IPS DF 4.7 (cell line): Measurements from ENCODE around the gene ZDHHC3.

Experiments used
- DNase-seq: peaks from one replicate; pipeline ENCODE4 v3.0.0-alpha.2; 2013; ENCODE audit warnings: low spot score; ENCODE audit errors: extremely low read depth

Gene ZDHHC3

DNA sequence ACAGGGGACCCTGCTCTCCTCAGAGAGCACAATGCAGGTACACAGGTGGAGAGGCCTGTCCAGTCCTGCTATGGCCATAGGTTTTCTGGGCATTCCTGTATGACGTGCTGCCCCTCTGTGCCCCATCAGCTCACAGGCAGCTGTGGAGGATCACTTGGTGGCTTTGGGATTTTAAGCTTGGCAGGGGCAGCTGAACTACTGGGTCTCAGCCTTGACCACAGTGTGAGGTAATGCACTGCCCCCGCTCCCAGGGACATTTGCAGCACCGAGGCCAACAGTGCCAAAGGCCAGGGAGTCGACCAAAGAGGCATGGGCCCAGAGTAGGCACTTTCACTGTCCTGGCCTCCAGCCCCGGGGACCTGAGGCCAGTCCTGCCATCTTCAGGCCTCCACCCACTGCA, 46.2 kb downstream of the ZDHHC3 start:
- DNase-seq = no peak

DNA sequence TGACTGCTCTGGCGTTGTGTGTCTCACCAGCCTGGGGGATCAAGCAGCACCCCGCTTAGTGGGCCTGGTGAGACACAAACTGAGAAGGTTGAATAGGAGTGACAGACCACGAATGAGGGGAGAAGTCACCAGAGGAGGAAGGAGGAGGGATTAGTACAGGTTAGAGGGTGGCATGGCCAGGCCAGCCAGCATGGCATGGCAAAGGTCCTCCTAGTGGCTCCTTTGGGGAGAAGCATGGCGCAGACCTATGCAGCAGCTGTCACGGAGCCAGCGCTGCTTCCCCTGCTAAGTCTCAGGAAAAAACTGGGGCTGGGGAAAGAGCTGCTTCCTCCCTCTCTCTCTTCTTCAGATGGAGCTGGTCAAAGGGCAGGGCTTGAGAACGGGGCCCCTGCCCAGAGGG, 48.6 kb downstream of the ZDHHC3 start:
- DNase-seq = no peak

DNA sequence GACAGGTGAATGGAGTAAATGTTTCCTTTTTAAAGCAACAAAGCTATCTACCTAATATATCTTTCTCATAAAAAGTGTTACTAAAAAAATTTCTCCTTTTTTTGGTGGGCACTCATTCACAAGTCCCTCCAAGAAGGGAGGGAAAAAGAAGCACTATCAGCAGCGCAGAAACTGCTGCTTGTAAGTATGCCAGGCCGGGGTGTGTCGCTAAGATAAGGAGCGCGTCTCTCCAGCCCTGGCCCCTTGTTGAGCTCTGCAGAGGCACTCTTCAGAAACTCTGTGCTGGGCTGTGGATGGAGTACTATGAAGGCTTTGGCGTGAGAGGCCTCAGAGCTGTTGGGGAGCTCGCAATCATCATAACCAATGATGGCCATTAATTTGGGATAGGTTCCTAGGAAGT, 49.1 kb downstream of the ZDHHC3 start:
- no peak for DNase-seq

DNA sequence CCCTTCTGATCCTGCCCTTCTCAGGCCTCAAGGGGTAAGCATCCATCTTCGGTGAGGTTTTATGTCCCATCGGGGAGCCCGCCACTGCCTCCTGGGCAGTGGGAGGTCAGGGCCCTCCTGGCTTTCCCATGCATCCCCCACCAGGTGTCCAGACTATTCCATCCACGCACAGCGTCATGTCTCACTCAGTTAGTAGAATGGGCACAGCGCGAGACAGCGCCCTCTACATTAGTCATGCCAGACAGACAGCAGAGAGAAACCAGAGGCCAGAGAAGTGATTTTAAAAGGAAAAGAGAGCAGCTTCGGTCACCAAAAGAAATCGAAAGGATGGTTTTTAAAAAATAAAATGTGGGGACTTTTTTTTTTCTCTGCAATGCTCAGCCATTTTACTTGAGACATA, 49.8 kb downstream of the ZDHHC3 start:
- no peak for DNase-seq

DNA sequence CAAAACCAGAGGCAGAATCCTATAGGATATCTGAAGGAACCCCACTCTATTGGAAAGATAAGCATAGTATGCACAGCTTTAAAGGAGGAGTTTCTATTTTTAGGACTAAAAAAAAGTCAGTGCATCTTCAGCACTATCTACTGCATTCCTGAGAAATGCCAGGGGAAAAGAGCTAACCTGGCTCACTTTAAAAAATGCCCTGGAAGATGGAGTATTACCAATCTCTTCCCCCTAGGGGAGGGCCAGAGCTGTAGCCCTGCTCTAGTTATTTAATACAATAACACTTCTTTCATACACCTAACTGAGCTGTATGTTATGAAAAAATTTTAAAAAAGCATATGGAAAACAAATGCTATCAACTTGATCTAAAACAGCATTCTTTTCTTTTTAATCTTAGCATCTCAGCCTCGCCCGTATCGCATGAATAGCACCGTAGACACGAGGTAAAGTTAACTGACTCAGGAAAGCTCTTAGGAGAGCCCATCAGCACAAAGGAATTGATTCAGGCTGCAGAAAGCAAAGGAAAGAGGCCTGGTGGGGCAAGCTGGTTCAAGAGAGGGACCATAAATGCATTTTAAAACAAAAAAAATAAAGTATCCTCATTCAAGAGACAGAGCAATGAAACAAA, 51.4 kb downstream of the ZDHHC3 start:
- no peak for DNase-seq

DNA sequence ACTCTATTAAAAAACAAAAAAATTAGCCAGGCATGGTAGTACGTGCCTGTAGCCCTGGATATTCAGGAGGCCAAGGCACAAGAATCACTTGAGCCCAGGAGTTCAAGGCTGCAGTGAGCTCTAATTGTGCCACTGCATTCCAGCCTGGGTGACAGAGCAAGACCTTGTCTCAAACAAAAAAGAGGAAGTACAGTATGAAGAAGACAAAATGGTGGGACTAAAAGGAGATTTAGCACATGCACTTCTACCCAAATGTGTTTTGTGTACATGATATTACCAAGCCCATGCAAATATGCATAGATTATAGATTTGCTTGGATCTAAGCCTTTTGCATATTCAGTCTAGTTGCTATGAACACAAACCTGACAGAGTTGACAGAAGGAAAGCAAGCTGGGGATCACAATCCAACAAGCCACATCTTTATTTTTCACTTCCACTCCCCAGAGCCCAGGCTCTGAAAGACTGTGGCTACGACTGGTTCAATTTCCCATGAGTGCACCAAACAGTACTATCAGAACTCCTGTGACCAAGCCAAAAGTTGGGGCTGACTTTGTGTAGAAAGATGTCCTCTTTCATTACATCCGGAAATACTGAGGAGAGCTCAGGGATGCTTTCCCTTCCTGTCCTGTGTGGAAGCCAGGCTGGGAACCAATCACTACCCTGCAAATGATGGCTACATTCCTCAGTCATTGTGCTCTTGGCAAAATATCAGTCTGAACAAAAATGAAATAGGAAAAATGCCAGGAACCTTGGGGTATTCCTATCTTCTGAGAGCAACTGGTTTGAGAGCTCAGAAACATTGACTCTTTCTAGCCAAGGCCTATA, 52.1 kb downstream of the ZDHHC3 start:
- DNase-seq = no peak

DNA sequence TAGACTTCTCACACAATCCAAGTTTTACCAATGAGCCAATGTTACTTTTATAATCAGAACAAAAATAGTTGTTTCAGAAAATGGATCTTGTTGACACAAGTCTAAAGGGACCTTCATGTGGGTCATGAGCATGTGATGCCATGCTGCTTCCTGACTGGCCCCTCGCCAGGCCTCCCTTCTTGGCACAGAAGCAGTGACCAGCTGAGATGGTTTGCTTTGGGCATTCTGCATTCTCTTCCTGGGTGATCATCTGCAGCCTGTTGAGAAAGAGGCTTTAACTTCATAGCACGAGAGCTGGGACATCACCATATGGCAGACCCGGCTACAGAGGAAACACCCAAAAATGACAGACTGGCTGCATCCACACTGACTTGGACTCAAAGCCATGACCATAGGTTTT, 55.9 kb downstream of the ZDHHC3 start:
- no peak for DNase-seq

DNA sequence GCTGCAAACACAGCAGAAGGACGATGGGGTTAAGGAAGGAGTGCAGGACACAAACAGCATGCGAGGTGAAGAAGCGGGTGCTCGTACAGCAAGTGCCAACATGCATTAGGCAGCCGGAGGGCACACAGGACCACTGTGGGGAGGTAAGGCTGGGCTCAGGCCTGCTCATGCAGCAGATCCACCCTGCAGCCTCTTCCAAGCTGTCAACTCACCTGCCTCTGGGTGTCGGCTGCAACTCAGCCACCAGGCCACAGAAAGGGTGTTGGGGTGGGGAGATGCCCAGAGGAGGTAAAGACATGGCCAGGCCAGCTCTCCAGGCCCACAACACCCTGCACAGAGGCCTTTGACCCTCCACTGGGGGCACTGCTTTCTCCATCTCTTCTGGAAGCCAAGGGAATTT, 57.4 kb downstream of the ZDHHC3 start:
- DNase-seq = no peak

DNA sequence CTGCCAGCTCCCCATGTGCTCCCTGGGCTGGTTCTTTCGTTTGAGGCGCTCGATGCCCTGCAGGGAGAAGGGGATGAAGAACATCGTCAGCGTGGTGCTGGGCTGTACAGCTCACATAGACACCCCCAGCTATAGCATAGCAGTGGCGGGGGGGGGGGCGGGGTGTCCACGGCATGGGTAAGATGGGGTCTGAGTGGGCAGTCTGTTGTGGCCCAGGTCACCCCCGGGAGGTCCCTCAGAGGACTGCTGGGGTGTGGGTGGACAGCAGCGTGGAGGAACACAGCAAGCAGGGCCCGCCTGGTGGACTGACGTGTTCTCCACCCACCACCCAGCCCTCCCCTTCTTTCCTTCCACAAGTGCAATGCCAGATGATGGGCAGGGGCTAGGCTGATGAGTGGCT, 57.9 kb downstream of the ZDHHC3 start:
- no peak for DNase-seq

DNA sequence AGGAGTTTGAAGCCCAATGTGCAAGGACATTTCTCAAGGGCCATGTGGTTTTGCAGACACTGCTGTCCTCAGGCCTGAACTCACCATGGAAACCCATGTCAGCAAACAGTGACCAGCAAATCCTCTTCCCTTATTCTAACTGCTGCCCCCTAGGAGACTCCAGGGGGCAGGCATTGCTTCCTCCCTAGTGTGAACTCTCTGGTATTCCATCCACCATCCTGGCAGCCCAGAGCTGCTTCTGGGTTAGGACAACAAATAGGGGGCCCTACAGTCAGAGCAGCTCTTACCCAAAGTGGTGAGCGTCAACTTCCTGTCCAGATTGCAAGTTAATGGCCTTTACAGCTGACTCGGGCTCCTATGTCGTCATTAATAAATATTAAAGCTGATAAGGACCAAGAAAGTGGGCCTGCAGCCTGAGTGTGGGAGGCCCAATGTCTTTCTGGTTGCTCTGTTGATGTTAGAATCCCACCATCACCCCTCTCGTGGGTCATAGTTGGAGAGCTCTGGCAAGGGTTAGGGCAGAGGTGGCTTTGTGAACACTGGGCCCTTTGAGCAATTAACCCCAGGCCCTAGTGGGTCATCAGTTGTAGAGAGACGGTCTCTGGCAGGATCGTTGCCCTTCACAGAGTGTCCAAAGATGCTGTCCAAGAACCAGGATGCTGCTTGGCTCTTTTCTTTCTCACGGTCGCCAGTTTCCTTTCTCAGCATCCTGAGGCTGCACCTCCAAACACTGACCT, 60.1 kb downstream of the ZDHHC3 start:
- no peak for DNase-seq

DNA sequence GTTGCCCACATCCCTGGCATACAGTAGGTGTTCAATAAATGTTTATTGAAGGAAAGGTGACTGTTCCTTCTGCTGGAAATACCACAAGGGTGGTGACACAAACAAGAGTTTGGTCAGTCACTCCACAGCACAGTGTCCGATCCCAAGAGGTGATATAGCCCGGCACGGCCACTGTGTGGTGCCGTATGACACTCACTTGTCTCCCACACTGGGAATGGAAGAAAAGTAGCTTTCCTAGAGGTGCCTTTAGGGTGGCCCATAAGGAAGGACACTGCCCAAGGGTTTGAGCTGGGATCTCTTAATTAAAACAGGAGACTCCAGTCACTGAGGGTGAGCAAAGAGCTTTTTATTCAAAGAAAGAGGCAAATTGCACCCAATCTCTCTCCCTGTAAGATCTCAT, 61.0 kb downstream of the ZDHHC3 start:
- no peak for DNase-seq

DNA sequence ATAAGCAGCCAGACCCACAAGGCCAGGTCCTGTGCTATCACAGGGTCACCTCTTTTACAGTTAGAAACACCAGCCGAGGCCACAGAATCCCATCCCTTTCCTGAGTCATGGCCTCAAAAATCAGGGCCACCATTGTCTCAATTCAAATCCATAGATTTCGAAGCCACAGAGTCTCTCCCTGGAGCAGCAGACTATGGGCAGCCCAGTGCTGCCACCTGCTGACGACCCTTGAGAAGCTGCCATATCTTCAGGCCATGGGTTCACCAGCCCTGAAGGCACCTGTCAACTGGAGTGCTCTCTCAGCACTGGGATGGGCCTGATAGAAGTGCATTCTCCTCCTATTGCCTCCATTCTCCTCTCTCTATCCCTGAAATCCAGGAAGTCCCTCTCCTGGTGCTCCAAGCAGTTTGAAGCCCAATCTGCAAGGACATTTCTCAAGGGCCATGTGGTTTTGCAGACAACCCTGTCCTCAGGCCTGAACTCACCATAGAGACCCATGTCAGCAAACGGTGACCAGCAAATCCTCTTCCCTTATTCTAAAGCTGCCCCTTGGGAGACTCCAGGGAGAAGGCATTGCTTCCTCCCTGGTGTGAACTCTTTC, 62.0 kb downstream of the ZDHHC3 start:
- DNase-seq = peak; percentile 74

DNA sequence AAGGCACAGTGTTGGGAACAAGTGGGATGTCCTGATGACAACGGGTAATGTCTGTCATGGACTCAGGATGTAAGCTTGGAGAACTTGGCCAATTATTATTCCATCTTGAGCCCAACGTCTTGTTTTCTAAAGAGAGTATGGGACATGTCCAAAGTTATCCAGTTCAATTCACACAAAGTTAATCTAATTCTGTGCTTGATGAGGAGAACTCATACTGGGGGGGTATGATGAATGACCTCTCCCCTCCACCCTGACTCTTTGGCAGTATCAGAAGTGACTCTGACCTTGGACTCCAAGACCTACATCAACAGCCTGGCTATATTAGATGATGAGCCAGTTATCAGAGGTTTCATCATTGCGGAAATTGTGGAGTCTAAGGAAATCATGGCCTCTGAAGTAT, 65.3 kb downstream of the ZDHHC3 start:
- DNase-seq = no peak

DNA sequence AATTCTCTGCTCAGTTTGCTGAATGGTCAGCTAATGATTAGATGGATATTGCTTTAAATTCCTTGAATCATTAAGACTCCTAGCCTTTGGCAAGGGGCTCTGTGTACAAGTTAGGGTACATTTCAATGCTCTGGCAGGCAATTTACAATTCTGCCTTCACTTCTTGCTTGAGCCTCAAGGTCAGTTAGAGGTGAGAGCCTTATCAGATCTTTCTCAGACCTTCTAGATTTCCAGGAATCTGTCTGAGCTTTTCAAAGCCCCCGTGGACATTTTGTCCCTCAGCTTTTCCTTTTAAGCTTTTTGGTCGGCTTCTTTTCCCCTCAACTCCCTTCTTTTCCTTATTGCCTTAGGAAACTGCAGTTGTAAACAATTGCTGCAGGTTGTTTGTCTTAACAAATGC, 66.9 kb downstream of the ZDHHC3 start:
- DNase-seq = no peak

DNA sequence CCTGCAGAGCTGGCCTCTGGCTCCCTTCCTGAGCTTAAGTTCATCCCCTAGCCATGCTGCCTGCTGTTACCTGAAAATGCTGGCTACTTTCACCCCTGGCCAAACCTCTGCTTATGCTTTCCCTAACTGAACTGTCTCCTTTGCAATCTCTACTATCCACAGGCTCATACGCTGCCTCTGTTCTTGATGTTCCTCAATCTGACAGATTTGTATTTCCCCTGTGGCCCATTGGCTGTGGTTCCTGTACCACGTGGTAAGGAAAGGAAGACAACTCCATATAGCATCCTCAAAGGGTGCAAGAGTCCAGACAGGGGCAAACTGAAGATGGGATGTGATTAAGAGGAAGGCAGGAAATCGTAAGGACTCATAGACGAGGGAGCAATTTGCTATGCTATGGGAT, 68.4 kb downstream of the ZDHHC3 start:
- DNase-seq = no peak

DNA sequence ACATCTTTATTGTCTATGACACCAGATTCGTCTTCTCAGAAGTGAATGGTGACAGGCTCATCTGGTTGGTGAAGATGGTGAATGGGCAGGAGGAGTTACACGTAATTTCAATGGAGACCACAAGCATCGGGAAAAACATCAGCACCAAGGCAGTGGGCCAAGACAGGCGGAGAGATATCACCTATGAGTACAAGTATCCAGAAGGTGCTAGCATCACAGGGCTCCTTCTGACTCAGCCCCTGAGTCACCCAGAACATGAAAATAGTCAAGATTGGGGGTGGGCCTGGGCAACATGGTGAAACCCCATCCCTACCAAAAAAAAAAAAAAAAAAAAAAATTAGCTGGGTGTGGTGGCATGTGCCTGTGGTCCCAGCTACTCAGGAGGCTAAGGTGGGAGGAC, 69.0 kb downstream of the ZDHHC3 start:
- no peak for DNase-seq

DNA sequence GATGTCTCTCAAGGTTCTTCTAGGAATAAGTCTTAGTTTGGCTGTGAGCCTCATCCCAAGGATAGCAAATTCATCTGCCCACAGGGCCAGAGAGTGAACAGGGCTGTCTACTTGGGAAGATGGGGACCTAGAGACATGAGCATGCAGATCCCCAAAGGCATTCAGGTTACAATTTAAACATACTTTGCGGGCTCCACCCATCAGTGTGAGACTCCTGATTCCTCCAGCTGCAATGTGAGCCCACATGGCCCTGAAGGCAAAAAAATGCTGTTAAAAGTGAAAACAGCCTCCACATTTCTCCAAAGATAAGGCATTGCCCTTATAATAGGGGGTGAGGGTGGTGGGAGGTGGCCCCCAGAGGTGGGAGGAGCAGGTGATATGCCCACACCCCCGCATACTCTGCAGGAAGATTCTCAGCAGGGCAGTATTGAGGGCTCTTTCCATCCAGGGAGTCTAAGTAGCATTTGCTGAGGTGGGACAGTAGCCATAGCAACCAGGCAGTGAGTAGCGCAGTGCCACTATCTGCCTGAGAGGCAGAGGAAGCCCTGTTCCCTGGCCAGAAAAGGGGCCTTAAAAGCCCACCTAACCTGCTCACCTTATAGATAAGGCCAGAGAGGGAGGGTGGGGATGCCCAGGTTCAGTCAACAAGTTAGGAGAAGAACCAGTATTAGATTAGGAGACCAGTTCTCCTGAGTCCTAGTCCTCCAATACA, 70.4 kb downstream of the ZDHHC3 start:
- no peak for DNase-seq

DNA sequence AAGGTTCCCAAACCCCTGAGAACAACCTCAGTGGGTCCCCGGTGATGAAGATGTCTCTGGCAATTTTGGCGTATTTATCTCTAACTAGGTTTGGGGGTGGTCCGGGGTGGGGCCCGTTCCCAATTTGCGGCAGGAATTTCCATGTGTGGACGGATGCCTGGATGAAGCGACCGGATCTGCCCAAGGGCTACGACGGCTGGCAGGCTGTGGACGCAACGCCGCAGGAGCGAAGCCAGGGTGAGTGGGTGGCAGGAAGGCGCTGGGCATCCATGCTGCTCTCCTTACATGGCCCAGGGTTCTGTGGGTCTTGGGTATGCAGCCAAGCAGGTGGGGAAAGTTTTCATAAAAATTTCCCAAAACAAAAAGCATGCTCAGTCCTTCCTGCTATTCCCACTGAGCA, 72.2 kb downstream of the ZDHHC3 start:
- no peak for DNase-seq

DNA sequence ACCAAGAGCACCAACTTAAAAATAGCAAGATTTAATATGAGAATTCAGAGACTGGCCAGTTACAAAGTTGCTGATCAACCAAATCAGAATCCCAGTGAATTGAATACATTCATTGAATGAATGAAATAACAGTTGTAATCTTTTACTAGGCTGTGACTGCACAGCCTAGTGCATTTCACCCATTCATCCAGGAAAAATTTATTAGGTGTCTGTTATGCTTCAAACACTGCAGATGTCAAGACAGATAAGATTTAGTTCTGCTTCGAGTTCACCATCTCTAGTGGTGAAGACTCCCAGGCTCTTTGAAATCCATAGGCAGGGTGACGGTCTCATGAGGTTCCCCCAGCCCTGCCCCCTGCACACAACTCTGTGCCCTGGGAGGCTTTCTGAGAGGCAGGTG, 72.7 kb downstream of the ZDHHC3 start:
- no peak for DNase-seq

DNA sequence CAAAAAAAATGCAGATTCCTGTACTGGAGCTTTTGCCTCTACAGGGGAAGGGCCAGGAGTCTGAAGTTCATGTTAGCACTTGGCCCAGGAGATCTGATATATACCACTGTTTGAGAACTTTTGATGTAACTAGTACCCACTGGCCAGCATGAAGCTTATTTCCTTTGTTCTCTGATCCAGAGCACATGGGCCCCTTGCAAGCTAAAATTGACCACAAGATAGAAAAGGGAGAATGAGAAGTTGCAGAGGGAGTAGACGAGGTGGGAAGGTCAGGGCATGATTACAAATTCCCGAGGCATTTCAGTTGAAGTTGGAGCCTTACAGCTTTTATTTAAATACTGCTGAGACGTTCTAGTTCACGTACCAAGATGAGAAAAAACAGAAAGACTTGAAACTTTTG, 73.3 kb downstream of the ZDHHC3 start:
- no peak for DNase-seq

DNA sequence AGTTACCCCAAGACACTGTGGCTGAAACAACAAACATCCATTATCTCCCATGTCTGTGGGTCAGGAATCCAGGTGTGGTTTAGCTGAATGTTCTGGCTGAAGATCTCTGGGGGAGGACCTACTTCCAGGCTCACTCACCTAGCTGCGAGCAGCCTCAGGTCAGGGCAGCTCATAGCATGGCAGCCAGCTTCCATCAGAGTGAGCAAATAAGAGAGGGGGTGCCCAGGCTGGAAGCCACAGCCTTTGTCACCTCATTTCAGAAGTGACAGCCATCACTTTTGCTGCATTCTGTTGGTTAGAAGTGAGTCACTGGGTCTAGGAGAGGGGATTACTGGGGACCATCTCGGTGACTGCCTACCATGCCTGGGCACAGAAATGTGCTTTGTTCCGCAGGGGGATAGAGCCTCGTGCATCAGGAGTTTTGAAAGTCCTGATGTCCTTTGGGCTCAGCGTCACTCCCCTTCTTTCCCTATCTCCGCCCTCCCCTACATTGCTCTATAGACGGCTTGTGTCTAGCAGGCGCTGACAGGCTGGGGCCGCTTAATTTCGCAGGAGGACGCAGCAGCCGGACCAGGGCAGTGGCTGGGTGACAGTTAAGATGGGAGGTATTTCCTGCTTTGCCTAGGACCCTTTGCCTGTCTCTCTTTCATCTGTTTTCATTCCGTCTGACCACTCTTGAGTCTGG, 76.1 kb downstream of the ZDHHC3 start:
- DNase-seq = no peak
